ENCODE measurements around the gene SUV39H2. TPM values are rescaled to one million over a fixed set of nuclear protein-coding genes. Genes with fewer than 3 reads are reported as not detected.

SUV39H2 gene
- total RNA-seq (2014; rRNA removed; shearing (Covaris generic)) (14.6 and 21.8 TPM in 2 replicates), polyA plus RNA-seq (2016; fragmentation: Nextera tagmentation; extraction: Ambion mirVana) (8.9 and 9.3 TPM in 2 replicates)

GRCh38 chr10:14878266-14879123 is at the start of gene SUV39H2:
Gene SUV39H2, plus strand, starts transcription at chr10:14878866. Its CDS starts 23 bp downstream, at chr10:14878889.
- TF ChIP-seq EZH2phosphoT487 (IDR thresholded peaks at IDR 0.05; ENCODE audit: insufficient read depth, low read depth): no peak
- TF ChIP-seq EZH2 (IDR thresholded peaks at IDR 0.05; ENCODE audit: insufficient read depth, poor library complexity, severe bottlenecking): no peak
- 1% methylated on average over 46 to 62 of the region's 102 CpGs for WGBS, 2 experiments (ENCODE audit: low coverage in 1 of 2, low lambda C conversion rate in 2 of 2, missing lambda C conversion rate in 2 of 2)

GRCh38 chr10:14833106-14833505 is 45.6 kb upstream of the SUV39H2 start:
- in situ Hi-C loops (cut with MboI): no loop called here
- Histone ChIP-seq H3K36me3 (ENCODE audit: low read depth) (no peaks in the 10 kb centered on the region), H3K4me3 (no peak overlapping the region), H3K9ac (no peak overlapping the region), H3K9me2 (ENCODE audit: insufficient read depth) (no peaks in the 10 kb centered on the region), H3K27me3 (replicated peaks; ENCODE audit: insufficient read depth) (no peaks in the 10 kb centered on the region), H3K4me2 (ENCODE audit: unreplicated experiment) (no peak overlapping the region), H3K4me1 (ENCODE audit: insufficient read depth) (peaks cover 7% of the 10 kb centered on the region), H2AFZ (no peak overlapping the region), H4K20me1 (ENCODE audit: insufficient read depth) (no peaks in the 10 kb centered on the region), H3K27ac (no peak overlapping the region), H3K9me3 (ENCODE audit: low read depth) (no peaks in the 10 kb centered on the region), H3K79me2 (ENCODE audit: insufficient read depth) (peaks cover under 1% of the 10 kb centered on the region; the same call in 1 of the 2 replicates), H3F3A (ENCODE audit: insufficient read depth) (no peaks in the 10 kb centered on the region)
- TF ChIP-seq EZH2 (IDR thresholded peaks at IDR 0.05; ENCODE audit: insufficient read depth, poor library complexity, severe bottlenecking): no peak
- no peak for TF ChIP-seq EZH2phosphoT487 (IDR thresholded peaks at IDR 0.05; ENCODE audit: insufficient read depth, low read depth)
- WGBS, 2 experiments (ENCODE audit: low coverage in 1 of 2, low lambda C conversion rate in 2 of 2, missing lambda C conversion rate in 2 of 2): 55 to 57% methylated on average over 3 of the region's 3 CpGs
- DNase-seq: no peak

More at GRCh38 chr10:14878266-14879123, at the start of gene SUV39H2:
- H3K4me3 ChIP-seq: peak within 1 kb of the TSS; percentile 82
- no peaks in the 10 kb centered on the region for H4K20me1 ChIP-seq (ENCODE audit: insufficient read depth)
- H3K9me2 ChIP-seq (ENCODE audit: insufficient read depth): no peaks in the 10 kb centered on the region
- in situ Hi-C loops (cut with MboI): no loop called here
- peak within 1 kb of the TSS; percentile 84 for H3K27ac ChIP-seq
- H3K36me3 ChIP-seq (ENCODE audit: low read depth): no peaks in the 10 kb centered on the region
- no peaks in the 10 kb centered on the region for H3K9me3 ChIP-seq (ENCODE audit: low read depth)
- peaks cover 69% of the 10 kb centered on the region for H3K79me2 ChIP-seq (ENCODE audit: insufficient read depth)
- H3K27me3 ChIP-seq (replicated peaks; ENCODE audit: insufficient read depth): no peaks in the 10 kb centered on the region
- peak within 1 kb of the TSS; percentile 89 for H2AFZ ChIP-seq
- peak within 1 kb of the TSS; percentile 89 for H3K9ac ChIP-seq
- peak; percentile 99 for DNase-seq
- H3K4me1 ChIP-seq (ENCODE audit: insufficient read depth): peaks cover 25% of the 10 kb centered on the region
- H3F3A ChIP-seq (ENCODE audit: insufficient read depth): peaks cover 12% of the 10 kb centered on the region
- peak within 1 kb of the TSS; percentile 98 for H3K4me2 ChIP-seq (ENCODE audit: unreplicated experiment)

- DNase-seq: peak; percentile 13
- H3K9me2 ChIP-seq (ENCODE audit: insufficient read depth): no peaks in the 10 kb centered on the region
- H2AFZ ChIP-seq: no peak overlapping the region
- H3F3A ChIP-seq (ENCODE audit: insufficient read depth): no peaks in the 10 kb centered on the region
- H3K27me3 ChIP-seq (replicated peaks; ENCODE audit: insufficient read depth): no peaks in the 10 kb centered on the region
- no peak for TF ChIP-seq EZH2 (IDR thresholded peaks at IDR 0.05; ENCODE audit: insufficient read depth, poor library complexity, severe bottlenecking)
- no peak for TF ChIP-seq EZH2phosphoT487 (IDR thresholded peaks at IDR 0.05; ENCODE audit: insufficient read depth, low read depth)
- H3K27ac ChIP-seq: no peak overlapping the region
- no peak overlapping the region for H3K4me2 ChIP-seq (ENCODE audit: unreplicated experiment)
- H3K4me3 ChIP-seq: no peak overlapping the region
- peaks cover 12% of the 10 kb centered on the region for H3K4me1 ChIP-seq (ENCODE audit: insufficient read depth)
- in situ Hi-C loops (cut with MboI): no loop called here
- H3K36me3 ChIP-seq (ENCODE audit: low read depth): peaks cover 12% of the 10 kb centered on the region
- H3K9ac ChIP-seq: no peak overlapping the region
- H4K20me1 ChIP-seq (ENCODE audit: insufficient read depth): no peaks in the 10 kb centered on the region
- no peaks in the 10 kb centered on the region for H3K9me3 ChIP-seq (ENCODE audit: low read depth)
- peaks cover 31% of the 10 kb centered on the region for H3K79me2 ChIP-seq (ENCODE audit: insufficient read depth)
- 77 to 79% methylated on average over 2 of the region's 2 CpGs for WGBS, 2 experiments (ENCODE audit: low coverage in 1 of 2, low lambda C conversion rate in 2 of 2, missing lambda C conversion rate in 2 of 2)
These were observed 42.5 kb upstream of the SUV39H2 start for GRCh38 chr10:14836208-14836607.

GRCh38 chr10:14837003-14837756 is 41.5 kb upstream of the SUV39H2 start:
- 25 to 29% methylated on average over 14 of the region's 14 CpGs for WGBS, 2 experiments (ENCODE audit: low coverage in 1 of 2, low lambda C conversion rate in 2 of 2, missing lambda C conversion rate in 2 of 2)
- Histone ChIP-seq H3K9me3 (ENCODE audit: low read depth) (no peaks in the 10 kb centered on the region), H3K79me2 (ENCODE audit: insufficient read depth) (peaks cover 41% of the 10 kb centered on the region), H3K4me2 (ENCODE audit: unreplicated experiment) (peak overlapping the region; percentile 79), H3K9ac (peak overlapping the region; percentile 91), H3F3A (ENCODE audit: insufficient read depth) (no peaks in the 10 kb centered on the region), H4K20me1 (ENCODE audit: insufficient read depth) (no peaks in the 10 kb centered on the region), H3K27ac (peak overlapping the region; percentile 83), H3K4me1 (ENCODE audit: insufficient read depth) (peaks cover 12% of the 10 kb centered on the region), H2AFZ (peak overlapping the region; percentile 95), H3K36me3 (ENCODE audit: low read depth) (peaks cover 22% of the 10 kb centered on the region), H3K9me2 (ENCODE audit: insufficient read depth) (no peaks in the 10 kb centered on the region), H3K27me3 (replicated peaks; ENCODE audit: insufficient read depth) (no peaks in the 10 kb centered on the region), H3K4me3 (peak overlapping the region; percentile 87)
- peak; percentile 66 for DNase-seq
- in situ Hi-C loops (cut with MboI): no loop called here
- TF ChIP-seq EZH2 (IDR thresholded peaks at IDR 0.05; ENCODE audit: insufficient read depth, poor library complexity, severe bottlenecking) (no peak), EZH2phosphoT487 (IDR thresholded peaks at IDR 0.05; ENCODE audit: insufficient read depth, low read depth) (no peak)
